Prostate gland (tissue), 2 donors: ENCODE data around the gene TMEM18. TPM values are rescaled to one million over a fixed set of nuclear protein-coding genes. Genes with fewer than 3 reads are reported as not detected.
"Not testable (repeated sequence)": the region's sequence is repeated elsewhere in the genome, so short reads cannot be mapped to it uniquely, and the experiment has no call there.

ENCODE experiments used
- DNase-seq: peaks from one replicate; pipeline ENCODE4 v3.0.0-alpha.2; 2019; ENCODE audit warnings: low spot score
- H3K27ac ChIP-seq, 2 donors: fragments of 200-600 bp; sonication (generic); 2 replicates each; pipeline ENCODE4 v1.5.1; 2017 to 2019
- H3K27me3 ChIP-seq: fragments of 200-600 bp; sonication (generic); replicated peaks from 2 replicates; pipeline ENCODE4 v1.5.1; 2019; ENCODE audit not compliant: insufficient read depth
- H3K36me3 ChIP-seq, 2 donors: fragments of 200-600 bp; sonication (generic); 1 replicate in 1 of 2; 2 replicates in 1 of 2; pipeline versions ENCODE4 v1.5.1 to v1.8.1; 2017 to 2019
- H3K4me1 ChIP-seq: fragments of 200-600 bp; sonication (generic); replicated peaks from 2 replicates; pipeline ENCODE4 v1.5.1; 2019
- H3K4me3 ChIP-seq, 2 donors: fragments of 200-600 bp; sonication (generic); 2 replicates each; pipeline ENCODE4 v1.5.1; 2017 to 2019
- H3K9me3 ChIP-seq: fragments of 200-600 bp; sonication (generic); 2 replicates; pipeline ENCODE4 v1.5.1; 2017
- POLR2A ChIP-seq: fragments of 450-650 bp; IDR thresholded peaks from one replicate; pipeline ENCODE4 v1.6.1; 2016; ENCODE audit warnings: antibody characterized with exemption, mild to moderate bottlenecking
- POLR2AphosphoS5 ChIP-seq: sonication (generic); formaldehyde crosslinking; IDR thresholded peaks from one replicate; pipeline ENCODE4 v1.6.1; 2017; ENCODE audit warnings: antibody characterized with exemption
- WGBS: methylation state at CpG from one replicate; pipeline ENCODE4 v1.1.5; 2018; 5-methylcytosine and 5-hydroxymethylcytosine counted together
- intact Hi-C: fragments of 100-400 bp; cut with DNase I; formaldehyde crosslinking; loops from one replicate; pipeline ENCODE4 v1.14.2; 2022
- total RNA-seq, 2 donors: library from RNA; depleted of rRNA; stranded (reverse); fragments of >200 nt; gene quantifications; one replicate each; pipeline ENCODE4 v1.1.0, GENCODE V29; 2016
- TF ChIP-seq, protein P1 (sequence below), 4 experiments: fragments of 200-600 bp in 2 of 4; fragments of 450-650 bp in 2 of 4; sonication (generic) in 2 of 4; IDR thresholded peaks; 1 replicate in 3 of 4; 2 replicates in 1 of 4; pipeline ENCODE4 v1.5.1; 2016 to 2019; ENCODE audit warnings: antibody characterized with exemption in 4 of 4, mild to moderate bottlenecking in 2 of 4, moderate library complexity in 2 of 4

TMEM18 gene
- total RNA-seq, 2 donors from 2014 or later, result 17.7 to 19.3 TPM

DNA sequence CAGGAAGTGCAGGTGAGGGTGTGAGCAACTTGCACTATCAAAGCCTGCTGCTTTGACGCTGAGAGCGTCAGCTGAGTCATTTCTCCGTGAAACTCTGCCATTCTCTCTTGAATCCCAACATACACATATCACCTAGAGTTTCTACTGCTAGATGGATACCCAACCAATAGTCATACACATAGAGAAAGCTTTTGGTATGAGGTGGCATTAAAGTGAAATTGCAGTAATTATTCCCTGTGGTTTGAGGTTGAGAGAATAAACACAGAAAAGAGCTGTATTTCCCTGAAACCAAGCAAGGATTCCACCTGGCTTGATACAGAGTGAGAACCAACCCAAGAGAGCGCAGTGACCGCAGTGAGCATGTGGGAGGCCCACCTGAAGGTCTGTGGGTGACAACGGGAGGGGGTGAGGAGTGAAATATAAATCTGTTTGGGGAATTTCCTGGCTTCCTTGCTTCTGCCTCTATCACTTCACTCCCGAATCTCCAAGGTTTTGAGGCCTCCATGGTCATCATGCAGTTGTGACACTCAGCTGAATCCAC is 28.8 kb upstream of the TMEM18 start:
- 88% methylated on average over 7 of the region's 7 CpGs for WGBS
- H3K4me3 ChIP-seq, result no peak overlapping the region
- DNase-seq, result no peak
- H3K4me1 ChIP-seq, result peaks cover 3% of the 10 kb centered on the region
- no peak for TF ChIP-seq POLR2A
- TF ChIP-seq, protein P1, sequence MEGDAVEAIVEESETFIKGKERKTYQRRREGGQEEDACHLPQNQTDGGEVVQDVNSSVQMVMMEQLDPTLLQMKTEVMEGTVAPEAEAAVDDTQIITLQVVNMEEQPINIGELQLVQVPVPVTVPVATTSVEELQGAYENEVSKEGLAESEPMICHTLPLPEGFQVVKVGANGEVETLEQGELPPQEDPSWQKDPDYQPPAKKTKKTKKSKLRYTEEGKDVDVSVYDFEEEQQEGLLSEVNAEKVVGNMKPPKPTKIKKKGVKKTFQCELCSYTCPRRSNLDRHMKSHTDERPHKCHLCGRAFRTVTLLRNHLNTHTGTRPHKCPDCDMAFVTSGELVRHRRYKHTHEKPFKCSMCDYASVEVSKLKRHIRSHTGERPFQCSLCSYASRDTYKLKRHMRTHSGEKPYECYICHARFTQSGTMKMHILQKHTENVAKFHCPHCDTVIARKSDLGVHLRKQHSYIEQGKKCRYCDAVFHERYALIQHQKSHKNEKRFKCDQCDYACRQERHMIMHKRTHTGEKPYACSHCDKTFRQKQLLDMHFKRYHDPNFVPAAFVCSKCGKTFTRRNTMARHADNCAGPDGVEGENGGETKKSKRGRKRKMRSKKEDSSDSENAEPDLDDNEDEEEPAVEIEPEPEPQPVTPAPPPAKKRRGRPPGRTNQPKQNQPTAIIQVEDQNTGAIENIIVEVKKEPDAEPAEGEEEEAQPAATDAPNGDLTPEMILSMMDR (IDR thresholded peaks at IDR 0.05), result no peak
- no peaks in the 10 kb centered on the region for H3K27me3 ChIP-seq
- H3K9me3 ChIP-seq, result no peaks in the 10 kb centered on the region
- H3K36me3 ChIP-seq, result no peaks in the 10 kb centered on the region
- no peak overlapping the region for H3K27ac ChIP-seq
- intact Hi-C loops, result no loop called here

DNA sequence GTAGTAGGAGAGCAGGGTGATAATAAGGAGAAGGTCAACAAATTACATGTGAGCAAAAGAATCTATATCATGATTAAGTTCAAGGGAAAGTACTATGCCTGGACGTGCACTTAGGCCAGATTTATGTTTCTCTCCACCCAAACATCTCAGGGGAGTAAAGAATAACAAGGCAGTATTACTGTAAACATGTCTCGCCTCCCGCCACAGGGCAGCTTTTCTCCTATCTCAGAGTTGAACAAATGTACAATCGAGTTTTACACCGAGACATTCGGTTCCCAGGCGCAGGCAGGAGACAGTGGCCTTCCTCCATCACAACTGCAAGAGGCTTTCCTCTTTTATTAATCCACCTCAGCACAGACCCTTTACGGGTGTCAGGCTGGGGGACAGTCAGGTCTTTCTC is 25.6 kb upstream of the TMEM18 start:
- intact Hi-C loops, H3K4me3 ChIP-seq: not testable (repeated sequence)
- WGBS, result 73% methylated on average over 8 of the region's 8 CpGs

DNA sequence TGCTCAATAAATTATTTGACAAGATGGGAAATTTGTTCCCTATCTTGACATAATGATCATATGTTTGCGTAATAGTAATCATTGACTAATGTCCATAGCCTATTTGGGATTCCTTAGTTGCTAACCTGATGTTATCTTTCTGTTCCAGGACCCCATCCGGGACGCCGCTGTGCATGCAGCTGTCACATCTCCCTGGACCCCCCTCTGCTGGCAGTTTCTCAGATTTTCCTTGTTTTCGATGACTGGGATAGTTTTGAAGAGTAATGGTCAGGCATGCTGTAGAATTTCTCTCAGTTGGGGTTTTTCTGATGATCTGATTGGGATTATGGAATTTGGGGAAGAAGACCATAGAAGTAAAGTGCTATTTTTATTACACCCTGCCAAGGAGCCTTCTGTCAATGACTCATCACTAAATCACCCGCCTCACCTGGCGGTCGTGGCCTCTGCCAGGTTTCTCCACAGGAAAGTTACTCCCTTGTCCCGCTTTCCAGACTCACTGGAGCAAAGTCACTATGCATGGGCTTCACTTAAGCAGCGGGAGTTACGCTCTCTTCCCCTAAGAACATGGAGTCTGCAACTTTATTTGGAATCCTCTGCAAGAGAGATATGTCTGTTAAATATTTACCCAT is 19.9 kb upstream of the TMEM18 start:
- TF ChIP-seq POLR2AphosphoS5 (no peak), POLR2A (no peak)
- TF ChIP-seq, protein P1 (IDR thresholded peaks at IDR 0.05), result no peak
- intact Hi-C loops, result no loop called here
- Histone ChIP-seq H3K9me3 (no peaks in the 10 kb centered on the region), H3K4me3 (no peak overlapping the region), H3K27me3 (no peaks in the 10 kb centered on the region), H3K4me1 (no peaks in the 10 kb centered on the region), H3K27ac (no peak overlapping the region), H3K36me3 (no peaks in the 10 kb centered on the region)
- DNase-seq, result no peak
- 75% methylated on average over 11 of the region's 11 CpGs for WGBS

More for the DNA sequence above, 25.6 kb upstream of the TMEM18 start:
- not testable (repeated sequence) for H3K36me3 ChIP-seq, H3K27me3 ChIP-seq, H3K9me3 ChIP-seq, DNase-seq, H3K4me1 ChIP-seq, H3K27ac ChIP-seq

DNA sequence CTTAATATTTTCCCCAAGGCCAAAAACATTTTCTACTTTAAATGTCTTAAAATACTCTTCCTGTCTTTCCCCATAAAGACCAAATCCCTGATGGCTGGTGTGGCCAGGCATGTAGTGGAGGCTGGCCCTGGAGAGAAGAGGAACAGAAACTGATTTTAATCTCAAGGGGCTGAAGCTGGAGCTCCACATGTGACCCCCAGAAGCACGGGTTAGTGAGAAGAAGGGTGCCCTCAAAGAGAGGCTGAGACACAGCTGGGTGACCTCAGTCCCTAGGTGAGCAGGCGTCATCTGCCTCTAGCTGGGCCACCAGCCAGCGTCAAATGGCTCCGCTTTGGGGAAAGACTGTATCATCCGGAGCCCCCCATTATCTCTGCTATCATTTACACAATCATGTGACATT is 19.3 kb upstream of the TMEM18 start:
- H3K9me3 ChIP-seq, result no peaks in the 10 kb centered on the region
- TF ChIP-seq POLR2A (no peak), POLR2AphosphoS5 (no peak)
- TF ChIP-seq, protein P1 (IDR thresholded peaks at IDR 0.05), result no peak
- H3K4me3 ChIP-seq, result no peak overlapping the region
- no peaks in the 10 kb centered on the region for H3K4me1 ChIP-seq
- 66% methylated on average over 5 of the region's 5 CpGs for WGBS
- no peaks in the 10 kb centered on the region for H3K36me3 ChIP-seq
- no peak for DNase-seq
- no peak overlapping the region for H3K27ac ChIP-seq
- intact Hi-C loops, result no loop called here
- H3K27me3 ChIP-seq, result no peaks in the 10 kb centered on the region

DNA sequence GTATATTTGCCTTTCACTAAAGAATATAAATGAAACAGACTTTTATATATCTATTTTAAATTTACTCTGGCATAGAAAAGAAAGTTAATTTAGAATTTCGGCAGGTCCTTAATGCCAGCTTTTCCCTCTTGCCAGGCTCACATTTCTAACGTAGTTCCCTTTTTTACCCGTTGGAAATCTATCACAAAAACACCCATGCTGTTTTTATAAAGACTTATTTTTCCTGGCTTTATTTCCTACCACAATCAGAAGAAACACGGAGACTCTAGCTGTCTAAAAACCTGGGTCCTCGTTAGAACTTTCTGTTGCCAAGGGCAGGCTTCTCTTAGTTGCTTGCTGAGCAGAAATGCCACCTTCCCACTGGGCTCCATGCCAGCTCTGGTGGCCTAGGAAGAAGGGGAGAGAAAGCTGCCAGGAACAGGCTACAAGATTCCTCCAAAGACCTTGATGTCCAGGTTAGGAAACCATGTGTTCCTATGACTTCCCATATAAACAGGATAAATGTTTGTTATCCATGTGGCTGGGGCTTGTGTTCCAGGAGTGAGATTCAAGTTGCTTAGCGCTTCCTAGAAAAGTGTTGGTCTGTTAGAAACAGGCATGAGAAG is 17.8 kb upstream of the TMEM18 start:
- 25% methylated on average over 6 of the region's 6 CpGs for WGBS
- DNase-seq, result no peak
- Histone ChIP-seq H3K27me3 (no peaks in the 10 kb centered on the region), H3K36me3 (no peaks in the 10 kb centered on the region), H3K4me3 (no peak overlapping the region), H3K27ac (no peak overlapping the region), H3K9me3 (no peaks in the 10 kb centered on the region), H3K4me1 (no peaks in the 10 kb centered on the region)
- TF ChIP-seq POLR2A (no peak), POLR2AphosphoS5 (no peak)
- TF ChIP-seq, protein P1 (IDR thresholded peaks at IDR 0.05), result no peak
- intact Hi-C loops, result no loop called here
